NCI-H82 treated with DMSO at 0.1 percent for 48 hours (cell line): Measurements from ENCODE around the gene ACE.

Experiments
- DNase-seq: peaks from one replicate; lab custom pipeline; 2025; ENCODE audit not compliant: unreplicated experiment; lab: John Stamatoyannopoulos, UW

The ACE gene

GRCh38 chr17:63490858-63491400 lies 14.1 kb downstream of the ACE start:
- no peak for DNase-seq

GRCh38 chr17:63491413-63491812 lies 14.6 kb downstream of the ACE start:
- no peak for DNase-seq

GRCh38 chr17:63491977-63492618 lies 15.2 kb downstream of the ACE start:
- no peak for DNase-seq

GRCh38 chr17:63492940-63493339 lies 16.1 kb downstream of the ACE start:
- DNase-seq: no peak

GRCh38 chr17:63493411-63493810 lies 16.6 kb downstream of the ACE start:
- DNase-seq: no peak

- DNase-seq: no peak
These were observed 17.6 kb downstream of the ACE start for GRCh38 chr17:63494300-63494928.

- no peak for DNase-seq
These were observed 18.6 kb downstream of the ACE start for GRCh38 chr17:63495491-63495890.

- DNase-seq: no peak
These were observed 19.3 kb downstream of the ACE start for GRCh38 chr17:63496177-63496576.

- no peak for DNase-seq
These were observed 20.0 kb downstream of the ACE start for GRCh38 chr17:63496663-63497400.

GRCh38 chr17:63497708-63498483 lies 21.0 kb downstream of the ACE start:
- no peak for DNase-seq

- DNase-seq: no peak
These were observed 21.9 kb downstream of the ACE start for GRCh38 chr17:63498626-63499195.

GRCh38 chr17:63500543-63501390 lies 23.9 kb downstream of the ACE start:
- DNase-seq: no peak

GRCh38 chr17:63503341-63503705 lies 26.5 kb downstream of the ACE start:
- no peak for DNase-seq

GRCh38 chr17:63504261-63504660 lies 27.4 kb downstream of the ACE start:
- DNase-seq: no peak

- no peak for DNase-seq
These were observed 28.5 kb downstream of the ACE start for GRCh38 chr17:63505341-63505740.

- DNase-seq: no peak
These were observed 29.8 kb downstream of the ACE start for GRCh38 chr17:63506627-63507026.

- DNase-seq: no peak
These were observed 34.5 kb downstream of the ACE start for GRCh38 chr17:63511331-63511730.

- no peak for DNase-seq
These were observed 35.5 kb downstream of the ACE start for GRCh38 chr17:63512388-63512787.

- DNase-seq: no peak
These were observed 36.2 kb downstream of the ACE start for GRCh38 chr17:63512896-63513644.
